Epithelial cell of esophagus (primary cell): ENCODE data around the gene SFMBT1.

ENCODE experiments used
- DNase-seq: peaks from one replicate; pipeline ENCODE4 v3.0.0; 2010; ENCODE audit warnings: low read depth
- H3K4me3 ChIP-seq: 2 replicates; pipeline ENCODE4 v1.5.1; 2011; ENCODE audit warnings: mild to moderate bottlenecking, low read length, control low read depth
- CTCF ChIP-seq: IDR thresholded peaks from 2 replicates; pipeline ENCODE4 v1.5.1; 2011; ENCODE audit warnings: low read depth, mild to moderate bottlenecking, low read length, control low read depth, inconsistent platforms; ENCODE audit not compliant: insufficient read depth; ENCODE audit errors: missing control alignments

SFMBT1 gene

GRCh38 chr3:52896613-52897012 lies 149.3 kb downstream of the SFMBT1 start:
- no peak for TF ChIP-seq CTCF
- peak; percentile 14 for DNase-seq
- H3K4me3 ChIP-seq: peak overlapping the region; percentile 73

- no peak for DNase-seq
- no peak for TF ChIP-seq CTCF
- peak overlapping the region; percentile 73 for H3K4me3 ChIP-seq
Observed at GRCh38 chr3:52896151-52896550, 149.7 kb downstream of the SFMBT1 start.

- no peak for TF ChIP-seq CTCF
- H3K4me3 ChIP-seq: no peak overlapping the region
- peak; percentile 20 for DNase-seq
Observed at GRCh38 chr3:52895418-52895817, 150.5 kb downstream of the SFMBT1 start.

GRCh38 chr3:52894756-52895155 lies 151.1 kb downstream of the SFMBT1 start:
- H3K4me3 ChIP-seq: no peak overlapping the region
- TF ChIP-seq CTCF: no peak
- no peak for DNase-seq

- no peak for DNase-seq
- H3K4me3 ChIP-seq: no peak overlapping the region
- TF ChIP-seq CTCF: no peak
Observed at GRCh38 chr3:52893723-52894122, 152.2 kb downstream of the SFMBT1 start.

GRCh38 chr3:52892625-52893311 lies 153.1 kb downstream of the SFMBT1 start:
- no peak overlapping the region for H3K4me3 ChIP-seq
- DNase-seq: no peak

More at GRCh38 chr3:52892625-52893311, 153.1 kb downstream of the SFMBT1 start:
- no peak for TF ChIP-seq CTCF
